H1 (cell line): Measurements from ENCODE around the gene DAZAP2. TPM values are rescaled to one million over a fixed set of nuclear protein-coding genes. Genes with fewer than 3 reads are reported as not detected.

ENCODE experiments used
- CTCF ChIA-PET: fragments of 300-600 bp; sonication (Branson Sonifier 250); formaldehyde crosslinking; loops from one replicate; lab custom pipeline; 2021; ENCODE audit not compliant: partially characterized antibody; lab: Charles Lee
- POLR2A ChIA-PET: fragments of 300-600 bp; sonication (Branson Sonifier 250); formaldehyde crosslinking; loops from one replicate; lab custom pipeline; 2021; ENCODE audit warnings: inconsistent platforms; ENCODE audit not compliant: partially characterized antibody; lab: Charles Lee
- DNase-seq, 2 experiments: peaks; one replicate each; pipeline versions ENCODE4 v3.0.0 to v3.0.0-alpha.2; 2010 to 2022; ENCODE audit warnings: low spot score in 2 of 2, low read depth in 1 of 2, mixed read lengths in 1 of 2
- FAIRE-seq: peaks from 2 replicates; lab custom pipeline; 2011; peaks lifted over from hg19 to GRCh38; lab: Jason Lieb, UNC
- H2AFZ ChIP-seq: 2 replicates; pipeline ENCODE4 v1.8.1; 2012; ENCODE audit warnings: low read length, inconsistent platforms
- H2AK5ac ChIP-seq: 2 replicates; pipeline ENCODE4 v1.6.1; 2013; ENCODE audit warnings: low read depth, low read length
- H2BK120ac ChIP-seq: replicated peaks from 2 replicates; pipeline ENCODE3; 2013; ENCODE audit warnings: low read depth, low read length, inconsistent platforms
- H2BK12ac ChIP-seq: 2 replicates; pipeline ENCODE4 v1.6.1; 2013; ENCODE audit warnings: low read depth, low read length
- H2BK15ac ChIP-seq: 2 replicates; pipeline ENCODE4 v1.6.1; 2013; ENCODE audit warnings: low read length
- H2BK20ac ChIP-seq: 2 replicates; pipeline ENCODE4 v1.6.1; 2013; ENCODE audit warnings: low read length
- H2BK5ac ChIP-seq: 2 replicates; pipeline ENCODE4 v1.6.1; 2013; ENCODE audit warnings: low read depth, low read length
- H3K14ac ChIP-seq: 2 replicates; pipeline ENCODE4 v1.6.1; 2013; ENCODE audit warnings: inconsistent platforms; ENCODE audit not compliant: insufficient read length
- H3K18ac ChIP-seq: 2 replicates; pipeline ENCODE4 v1.6.1; 2013; ENCODE audit warnings: low read length; ENCODE audit errors: extremely low read depth
- H3K23ac ChIP-seq: 2 replicates; pipeline ENCODE4 v1.6.1; 2013; ENCODE audit warnings: inconsistent platforms; ENCODE audit not compliant: insufficient read length
- H3K23me2 ChIP-seq: 2 replicates; pipeline ENCODE4 v1.6.1; 2013; ENCODE audit warnings: low read depth, low read length
- H3K27ac ChIP-seq: 2 replicates; pipeline ENCODE4 v1.6.1; 2011; ENCODE audit warnings: low read depth, low read length, inconsistent platforms
- H3K27me3 ChIP-seq, 4 experiments: replicated peaks in 1 of 4; 1 replicate in 1 of 4; 2 replicates in 3 of 4; pipeline versions ENCODE4 v1.6.1 to v1.8.1; 2011 to 2013; ENCODE audit warnings: low read length in 3 of 4, mild to moderate bottlenecking in 3 of 4, inconsistent platforms in 2 of 4, mixed read lengths in 2 of 4, moderate library complexity in 1 of 4; ENCODE audit not compliant: control insufficient read depth in 3 of 4, insufficient read depth in 3 of 4; ENCODE audit errors: extremely low read depth in 1 of 4
- H3K36me3 ChIP-seq, 4 experiments: 2 replicates each; pipeline versions ENCODE4 v1.6.1 to v1.8.1; 2011 to 2013; ENCODE audit warnings: mild to moderate bottlenecking in 4 of 4, low read length in 3 of 4, moderate library complexity in 2 of 4, control low read depth in 1 of 4, inconsistent platforms in 1 of 4; ENCODE audit not compliant: insufficient read depth in 4 of 4, control insufficient read depth in 2 of 4
- H3K4ac ChIP-seq: replicated peaks from 2 replicates; pipeline ENCODE3; 2013; ENCODE audit warnings: low read length, low read depth, mixed read lengths, inconsistent platforms; ENCODE audit not compliant: insufficient read length
- H3K4me1 ChIP-seq, 4 experiments: replicated peaks in 1 of 4; 1 replicate in 1 of 4; 2 replicates in 3 of 4; pipeline versions ENCODE4 v1.6.1 to v1.8.1; 2011 to 2013; ENCODE audit warnings: low read length in 3 of 4, inconsistent platforms in 2 of 4, mixed read lengths in 1 of 4; ENCODE audit not compliant: insufficient read depth in 4 of 4, control insufficient read depth in 3 of 4
- H3K4me2 ChIP-seq, 2 experiments: 2 replicates each; pipeline versions ENCODE4 v1.6.1 to v1.8.1; 2011 to 2013; ENCODE audit warnings: low read depth in 2 of 2, low read length in 2 of 2, control low read depth in 1 of 2, inconsistent platforms in 1 of 2, mild to moderate bottlenecking in 1 of 2; ENCODE audit not compliant: insufficient read depth in 1 of 2
- H3K4me3 ChIP-seq, 4 experiments: fragments of 200-600, 300-600 bp in 1 of 4; sonication (generic), shearing (Covaris generic), sonication (Bioruptor Twin) in 1 of 4; 2 replicates each; pipeline versions ENCODE4 v1.5.1 to v1.8.1; 2011 to 2016; ENCODE audit warnings: low read length in 4 of 4, low read depth in 3 of 4, control low read depth in 2 of 4, inconsistent platforms in 2 of 4, mild to moderate bottlenecking in 2 of 4, mixed read lengths in 1 of 4, moderate library complexity in 1 of 4; ENCODE audit not compliant: insufficient read depth in 2 of 4; ENCODE audit errors: extremely low read depth in 1 of 4
- H3K56ac ChIP-seq: replicated peaks from 2 replicates; pipeline ENCODE3; 2013; ENCODE audit warnings: low read depth, mild to moderate bottlenecking, mixed read lengths, low read length, inconsistent platforms; ENCODE audit not compliant: insufficient read length
- H3K79me1 ChIP-seq: 2 replicates; pipeline ENCODE4 v1.6.1; 2013; ENCODE audit warnings: low read depth, low read length, control low read depth
- H3K79me2 ChIP-seq, 2 experiments: 2 replicates each; pipeline versions ENCODE4 v1.6.1 to v1.8.1; 2012 to 2013; ENCODE audit warnings: low read length in 2 of 2, mild to moderate bottlenecking in 2 of 2, inconsistent platforms in 1 of 2; ENCODE audit not compliant: insufficient read depth in 2 of 2, control insufficient read depth in 1 of 2
- H3K9ac ChIP-seq, 4 experiments: replicated peaks in 1 of 4; 1 replicate in 1 of 4; 2 replicates in 3 of 4; pipeline versions ENCODE4 v1.6.1 to v1.8.1; 2011 to 2013; ENCODE audit warnings: low read depth in 3 of 4, low read length in 3 of 4, control low read depth in 2 of 4, mild to moderate bottlenecking in 2 of 4, moderate library complexity in 2 of 4, inconsistent platforms in 1 of 4; ENCODE audit errors: extremely low read depth in 1 of 4
- H3K9me3 ChIP-seq, 2 experiments: 2 replicates each; pipeline versions ENCODE4 v1.6.1 to v1.8.1; 2012 to 2013; ENCODE audit warnings: mild to moderate bottlenecking in 2 of 2, moderate library complexity in 2 of 2, control low read depth in 1 of 2, inconsistent platforms in 1 of 2, low read depth in 1 of 2, low read length in 1 of 2, mixed read lengths in 1 of 2; ENCODE audit not compliant: insufficient read depth in 2 of 2
- H4K20me1 ChIP-seq, 2 experiments: replicated peaks in 1 of 2; 2 replicates each; pipeline versions ENCODE3 to v1.8.1; 2011 to 2013; ENCODE audit warnings: inconsistent platforms in 2 of 2, low read length in 2 of 2, mild to moderate bottlenecking in 1 of 2; ENCODE audit not compliant: insufficient read depth in 2 of 2, control insufficient read depth in 1 of 2
- H4K5ac ChIP-seq: 2 replicates; pipeline ENCODE4 v1.6.1; 2013; ENCODE audit warnings: low read length, low read depth, mixed read lengths, inconsistent platforms; ENCODE audit not compliant: insufficient read length
- H4K8ac ChIP-seq: 2 replicates; pipeline ENCODE4 v1.8.0; 2013; ENCODE audit warnings: mild to moderate bottlenecking, moderate library complexity, low read length, inconsistent platforms; ENCODE audit not compliant: insufficient read depth; ENCODE audit errors: extremely low read depth
- H4K91ac ChIP-seq: replicated peaks from 2 replicates; pipeline ENCODE3; 2013; ENCODE audit warnings: low read length, mixed read lengths, inconsistent platforms; ENCODE audit not compliant: insufficient read length
- ATF2 ChIP-seq: IDR thresholded peaks from 2 replicates; pipeline ENCODE4 v1.6.1; 2012; ENCODE audit warnings: low read length, inconsistent platforms
- FOSL1 ChIP-seq: IDR thresholded peaks from 2 replicates; pipeline ENCODE4 v1.6.1; 2011; ENCODE audit warnings: mild to moderate bottlenecking, low read depth, low read length, moderate library complexity; ENCODE audit not compliant: insufficient read depth
- JUN ChIP-seq: IDR thresholded peaks from 2 replicates; pipeline ENCODE4 v1.6.1; 2011; ENCODE audit warnings: low read depth, mild to moderate bottlenecking, improper control_type of control experiment, low read length
- JUND ChIP-seq: IDR thresholded peaks from 2 replicates; pipeline ENCODE4 v1.6.1; 2011; ENCODE audit warnings: mild to moderate bottlenecking, improper control_type of control experiment, low read length
- POU5F1 ChIP-seq: IDR thresholded peaks from 2 replicates; pipeline ENCODE4 v1.6.1; 2011; ENCODE audit warnings: low read depth, mild to moderate bottlenecking, low read length, moderate library complexity
- RAD21 ChIP-seq, 2 experiments: IDR thresholded peaks in 1 of 2; conservative IDR thresholded peaks in 1 of 2; 2 replicates each; pipeline ENCODE4 v1.6.1; 2011; ENCODE audit warnings: low read depth in 2 of 2, low read length in 2 of 2, improper control_type of control experiment in 1 of 2, inconsistent platforms in 1 of 2, mild to moderate bottlenecking in 1 of 2, moderate library complexity in 1 of 2
- SIRT6 ChIP-seq: IDR thresholded peaks from one replicate; pipeline ENCODE4 v1.7.1; 2012; ENCODE audit warnings: low read length, inconsistent platforms
- SIX5 ChIP-seq: IDR thresholded peaks from 2 replicates; pipeline ENCODE4 v1.6.1; 2011; ENCODE audit warnings: mild to moderate bottlenecking, low read depth, low read length
- SUZ12 ChIP-seq: fragments of 200-600 bp; sonication (generic); IDR thresholded peaks from 2 replicates; pipeline ENCODE4 v1.6.1; 2012; ENCODE audit warnings: mild to moderate bottlenecking, inconsistent platforms, low read length, moderate library complexity, mixed read lengths
- TAF1 ChIP-seq: IDR thresholded peaks from 2 replicates; pipeline ENCODE4 v1.6.1; 2011; ENCODE audit warnings: mild to moderate bottlenecking, low read depth, low read length
- WGBS, 2 experiments: shearing (Covaris generic) in 1 of 2; methylation state at CpG; one replicate each; pipeline versions ENCODE4 v1.1.6 to v1.1.7; 2013 to 2015; ENCODE audit warnings: low lambda C conversion rate in 2 of 2, mixed read lengths in 2 of 2, inconsistent platforms in 1 of 2, low coverage in 1 of 2, missing lambda C conversion rate in 1 of 2; ENCODE audit not compliant: insufficient replicate concordance in 2 of 2, insufficient coverage in 1 of 2, insufficient read length in 1 of 2; ENCODE audit errors: extremely low coverage in 1 of 2, missing lambda C conversion rate in 1 of 2; 5-methylcytosine and 5-hydroxymethylcytosine counted together
- polyA plus RNA-seq, 7 experiments: library from polyadenylated mRNA; depleted of rRNA in 3 of 7; stranded (reverse) in 5 of 7; unstranded in 2 of 7; fragments of >200 nt in 5 of 7; fragments of 200-250 nt in 2 of 7; gene quantifications; 1 replicate in 5 of 7; 2 replicates in 1 of 7; 4 replicates in 1 of 7; pipeline versions ENCODE4 v1.2.1 to v1.2.3, GENCODE V29; 2011 to 2013; ENCODE audit warnings: missing spikeins in 2 of 7, mixed read lengths in 2 of 7
- total RNA-seq: library from RNA; stranded (reverse); fragmentation: NEBNext Ultra II Directional; extraction: Animal tissue kit (Norgen Biotek cat#: 25700); gene quantifications from 2 replicates; pipeline ENCODE4 v1.2.1, GENCODE V29; 2021

Gene DAZAP2
- total and polyA plus RNA-seq, 2 of the 8 experiments (the other 6 are each of a cell fraction or from before 2014, with no cell fraction given), result 27.1 to 77.2 TPM

GRCh38 chr12:51200156-51200555 lies 38.5 kb upstream of the DAZAP2 start:
- CTCF ChIA-PET, result interaction anchor here (0.9 to 2.3 kb wide), 5 partner anchors 12 to 150 kb away, joined by 3 to 8 read pairs (median 3); partner anchors contain the start of gene POU6F1
- no peak overlapping the region for H3K56ac ChIP-seq
- H4K5ac ChIP-seq, result no peak overlapping the region
- no peak overlapping the region for H2BK5ac ChIP-seq
- no peaks in the 10 kb centered on the region for H3K79me2 ChIP-seq
- WGBS, 2 experiments, result 89% methylated on average over 7 of the region's 7 CpGs; no CpG with 5 or more reads in 1 of the 2 experiments
- H4K91ac ChIP-seq, result no peak overlapping the region
- H3K14ac ChIP-seq, result no peak overlapping the region
- no peaks in the 10 kb centered on the region for H3K4me1 ChIP-seq
- no peak overlapping the region for H2BK12ac ChIP-seq
- H3K79me1 ChIP-seq, result no peaks in the 10 kb centered on the region
- TF ChIP-seq JUND (no peak), TAF1 (no peak), JUN (no peak), ATF2 (no peak), SUZ12 (no peak), RAD21 (IDR thresholded peaks at IDR 0.05 in 1 of 2, conservative IDR thresholded peaks at IDR 0.05 in 1 of 2; ENCODE audit: low read depth in 2 of 2, low read length in 2 of 2) (no peak), SIX5 (no peak), POU5F1 (no peak), SIRT6 (no peak), FOSL1 (no peak)
- no peak overlapping the region for H3K4me2 ChIP-seq
- DNase-seq, result no peak
- H4K8ac ChIP-seq, result no peak overlapping the region
- H3K9me3 ChIP-seq, result no peaks in the 10 kb centered on the region
- no peak for FAIRE-seq
- no peak overlapping the region for H2AFZ ChIP-seq
- H4K20me1 ChIP-seq, result no peaks in the 10 kb centered on the region
- H3K9ac ChIP-seq, result no peak overlapping the region
- no peak overlapping the region for H3K18ac ChIP-seq
- H2BK20ac ChIP-seq, result no peak overlapping the region
- no peaks in the 10 kb centered on the region for H3K36me3 ChIP-seq
- H3K23ac ChIP-seq, result no peak overlapping the region
- H3K23me2 ChIP-seq, result no peaks in the 10 kb centered on the region
- H3K27ac ChIP-seq, result no peak overlapping the region
- no peak overlapping the region for H3K4ac ChIP-seq
- H2BK120ac ChIP-seq, result no peak overlapping the region
- no peak overlapping the region for H2AK5ac ChIP-seq
- no peaks in the 10 kb centered on the region; a peak in 1 of 7 replicates for H3K27me3 ChIP-seq
- POLR2A ChIA-PET, result interaction anchor here (0.9 to 1.5 kb wide), 5 partner anchors 10 to 118 kb away, joined by 3 to 8 read pairs (median 4); partner anchors contain the start of gene POU6F1
- H3K4me3 ChIP-seq, result no peak overlapping the region
- no peak overlapping the region for H2BK15ac ChIP-seq
